Body of pancreas (tissue), 4 donors: ENCODE data around the gene PKNOX2.

Source experiments
- POLR2A ChIP-seq, 3 donors: fragments of 450-650 bp; IDR thresholded peaks; one replicate each; pipeline ENCODE4 v1.6.1; 2016; ENCODE audit warnings: antibody characterized with exemption in 3 of 3, mild to moderate bottlenecking in 2 of 3
- TF ChIP-seq, protein P1 (sequence below), 7 experiments: fragments of 450-650 bp in 4 of 7; fragments of 200-600 bp in 3 of 7; sonication (generic) in 3 of 7; IDR thresholded peaks; one replicate each; pipeline ENCODE4 v1.5.1; 2016 to 2019; ENCODE audit warnings: antibody characterized with exemption in 7 of 7

DNA sequence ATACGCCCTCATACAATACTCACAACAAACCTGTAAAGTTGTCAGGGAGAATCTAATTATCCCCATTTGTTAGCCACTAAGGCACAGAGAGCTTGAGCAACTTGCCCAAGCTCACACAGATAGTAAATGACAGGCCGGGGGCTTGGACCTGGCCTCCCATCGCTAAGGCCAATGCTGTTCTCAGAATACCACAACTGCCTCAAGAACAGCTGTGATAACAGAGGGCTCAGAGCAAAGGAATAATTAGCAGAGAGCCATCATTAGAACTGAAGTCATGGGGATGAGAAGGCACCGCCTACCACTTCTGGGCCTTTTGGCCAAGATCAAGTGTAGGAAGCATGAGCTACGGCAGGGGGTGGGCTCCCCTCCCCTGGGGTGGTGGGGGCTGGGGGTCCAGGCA, 232.9 kb downstream of the PKNOX2 start:
- TF ChIP-seq, protein P1, sequence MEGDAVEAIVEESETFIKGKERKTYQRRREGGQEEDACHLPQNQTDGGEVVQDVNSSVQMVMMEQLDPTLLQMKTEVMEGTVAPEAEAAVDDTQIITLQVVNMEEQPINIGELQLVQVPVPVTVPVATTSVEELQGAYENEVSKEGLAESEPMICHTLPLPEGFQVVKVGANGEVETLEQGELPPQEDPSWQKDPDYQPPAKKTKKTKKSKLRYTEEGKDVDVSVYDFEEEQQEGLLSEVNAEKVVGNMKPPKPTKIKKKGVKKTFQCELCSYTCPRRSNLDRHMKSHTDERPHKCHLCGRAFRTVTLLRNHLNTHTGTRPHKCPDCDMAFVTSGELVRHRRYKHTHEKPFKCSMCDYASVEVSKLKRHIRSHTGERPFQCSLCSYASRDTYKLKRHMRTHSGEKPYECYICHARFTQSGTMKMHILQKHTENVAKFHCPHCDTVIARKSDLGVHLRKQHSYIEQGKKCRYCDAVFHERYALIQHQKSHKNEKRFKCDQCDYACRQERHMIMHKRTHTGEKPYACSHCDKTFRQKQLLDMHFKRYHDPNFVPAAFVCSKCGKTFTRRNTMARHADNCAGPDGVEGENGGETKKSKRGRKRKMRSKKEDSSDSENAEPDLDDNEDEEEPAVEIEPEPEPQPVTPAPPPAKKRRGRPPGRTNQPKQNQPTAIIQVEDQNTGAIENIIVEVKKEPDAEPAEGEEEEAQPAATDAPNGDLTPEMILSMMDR (IDR thresholded peaks at IDR 0.05) = no peak
- no peak for TF ChIP-seq POLR2A (IDR thresholded peaks at IDR 0.05)
